IPS DF 4.7 (cell line): Measurements from ENCODE around the gene BMF.

Experiments
- DNase-seq: peaks from one replicate; pipeline ENCODE4 v3.0.0-alpha.2; 2013; ENCODE audit warnings: low spot score; ENCODE audit errors: extremely low read depth

Gene BMF

DNA sequence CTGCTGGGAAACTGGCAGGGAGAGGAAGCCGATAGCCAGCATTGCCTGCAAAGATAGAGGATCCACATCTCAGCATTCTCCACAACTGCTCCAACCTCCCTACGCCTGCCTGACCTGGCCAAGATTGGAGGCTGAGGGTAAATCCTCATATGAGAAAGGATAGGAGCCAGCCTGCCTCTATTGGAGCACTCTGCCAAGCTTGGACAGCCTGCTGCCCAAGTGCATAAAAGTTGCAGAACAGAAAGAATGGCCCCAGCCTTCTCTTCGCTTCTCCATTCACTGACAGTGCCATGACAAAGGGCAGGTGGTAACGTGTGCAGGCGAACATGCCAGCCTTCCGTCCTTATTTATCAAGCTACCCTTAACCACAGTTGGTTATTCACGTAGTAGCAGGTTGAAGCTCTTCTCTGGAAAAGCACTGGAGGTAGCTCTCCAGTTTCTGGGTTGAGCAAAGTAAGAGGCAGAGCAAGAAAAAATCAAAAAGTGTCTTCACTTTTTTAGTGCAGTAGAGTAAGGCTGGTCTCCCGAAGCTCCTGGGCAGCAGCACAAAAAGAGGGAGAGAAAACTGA, 4.3 kb downstream of the BMF start:
- no peak for DNase-seq

DNA sequence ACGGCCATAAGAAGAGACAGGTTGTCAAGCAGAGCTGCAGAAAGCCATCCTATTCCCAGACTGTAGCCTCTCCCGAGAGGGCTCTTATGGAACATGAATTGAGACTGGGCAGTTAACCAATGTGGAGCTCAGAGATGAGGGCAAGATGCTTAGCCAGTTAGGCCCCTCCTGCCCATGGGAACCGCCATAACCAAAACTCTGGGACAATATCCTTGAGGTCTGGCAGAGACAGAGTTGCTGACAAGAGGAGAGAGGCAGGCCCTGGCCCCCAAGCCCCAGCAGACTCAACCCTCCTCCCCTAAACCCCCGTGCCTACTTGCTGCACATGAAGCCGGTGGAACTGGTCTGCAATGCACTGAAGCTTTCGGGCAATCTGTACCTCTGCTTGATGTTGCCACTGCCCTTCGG, 4.8 kb downstream of the BMF start:
- no peak for DNase-seq

DNA sequence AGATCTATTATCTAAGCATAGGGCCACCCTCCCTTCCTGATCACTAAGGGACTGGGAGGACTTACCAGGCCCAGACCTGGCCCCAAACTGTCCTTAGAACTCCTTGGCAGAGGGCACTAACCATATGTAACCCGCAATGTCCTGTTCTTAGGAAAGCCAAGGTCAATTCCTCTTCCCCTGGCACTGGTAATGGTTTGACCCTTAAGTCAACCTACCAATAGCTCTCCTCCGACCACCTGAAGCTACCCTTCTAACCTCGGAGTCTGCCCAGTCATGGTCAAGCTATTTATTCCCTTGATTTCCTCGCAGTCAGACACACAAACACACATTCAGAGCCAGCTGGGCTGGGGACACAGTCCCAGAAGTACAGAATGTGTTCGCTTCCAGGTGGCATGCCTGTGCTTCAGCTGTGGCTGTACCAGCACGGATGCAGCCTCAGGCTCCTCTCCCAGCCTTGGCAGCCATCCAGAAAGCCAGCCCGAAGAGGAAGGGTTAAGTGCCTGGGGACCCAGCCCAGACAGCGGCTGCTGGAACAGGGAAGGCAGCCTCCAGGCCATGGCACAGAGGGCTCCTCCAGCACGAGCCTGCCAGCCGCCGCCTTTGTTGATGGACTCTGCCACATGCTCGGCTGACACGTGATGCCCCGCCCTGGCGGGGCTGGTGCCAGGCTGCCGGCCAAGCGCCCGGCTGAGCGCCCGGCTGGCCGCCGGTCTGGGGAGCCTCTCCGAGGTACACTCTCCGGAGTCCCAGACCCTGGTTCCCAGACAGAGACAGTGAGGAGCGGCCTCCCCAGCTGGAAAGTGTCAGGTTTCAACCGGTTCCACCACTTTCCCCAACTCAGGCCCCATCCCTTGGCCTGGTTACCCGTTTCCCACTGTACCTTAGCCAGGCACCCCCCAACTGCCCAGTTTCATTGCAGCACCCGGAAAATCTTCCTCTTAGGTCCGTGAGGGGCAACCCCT, 5.5 kb downstream of the BMF start:
- no peak for DNase-seq

GRCh38 chr15:40100947-40101905, 7.5 kb downstream of the BMF start:
- no peak for DNase-seq

GRCh38 chr15:40100123-40100946, 8.3 kb downstream of the BMF start:
- DNase-seq, result no peak

DNA sequence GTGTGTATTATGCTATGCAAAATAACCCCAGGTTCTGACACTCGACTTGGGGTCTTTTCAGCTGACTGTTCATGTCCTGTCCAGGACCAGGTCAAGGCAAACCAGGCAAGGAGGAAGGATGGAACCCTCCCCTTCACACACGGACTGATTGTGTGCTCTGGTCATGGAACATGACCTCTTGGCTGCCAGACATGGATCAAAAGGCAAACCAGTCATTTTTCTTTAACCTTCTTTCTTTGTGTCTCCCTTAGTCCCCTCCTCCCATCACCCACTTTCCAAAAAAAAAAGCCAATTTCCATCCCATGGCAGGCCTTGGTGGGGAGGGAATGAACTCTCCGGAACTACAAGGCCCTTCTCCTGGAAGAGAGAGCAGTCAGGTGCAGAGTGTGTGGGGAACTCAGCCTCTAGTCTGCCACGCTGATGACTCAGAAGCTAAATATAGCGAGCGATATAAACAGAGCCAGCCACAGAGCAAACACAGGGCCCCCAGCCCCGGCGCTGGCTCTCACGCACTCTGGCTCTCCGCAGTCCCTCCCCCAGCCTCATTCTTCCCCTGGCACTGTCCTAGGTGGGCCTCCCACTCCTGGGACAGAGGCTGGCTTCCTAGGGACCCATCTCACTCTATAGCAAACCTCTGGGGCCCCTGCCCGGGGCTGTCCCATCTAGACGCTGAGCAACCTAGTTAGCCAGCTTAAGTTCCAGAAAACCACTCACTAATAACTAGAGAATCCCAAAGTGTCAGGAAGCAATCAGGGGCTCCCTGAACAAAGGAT, 10.0 kb downstream of the BMF start:
- DNase-seq, result no peak

GRCh38 chr15:40097968-40098476, 10.7 kb downstream of the BMF start:
- DNase-seq, result no peak

GRCh38 chr15:40097096-40097967, 11.3 kb downstream of the BMF start:
- no peak for DNase-seq

- DNase-seq, result no peak
Measured at GRCh38 chr15:40096094-40096891, 12.4 kb downstream of the BMF start.

DNA sequence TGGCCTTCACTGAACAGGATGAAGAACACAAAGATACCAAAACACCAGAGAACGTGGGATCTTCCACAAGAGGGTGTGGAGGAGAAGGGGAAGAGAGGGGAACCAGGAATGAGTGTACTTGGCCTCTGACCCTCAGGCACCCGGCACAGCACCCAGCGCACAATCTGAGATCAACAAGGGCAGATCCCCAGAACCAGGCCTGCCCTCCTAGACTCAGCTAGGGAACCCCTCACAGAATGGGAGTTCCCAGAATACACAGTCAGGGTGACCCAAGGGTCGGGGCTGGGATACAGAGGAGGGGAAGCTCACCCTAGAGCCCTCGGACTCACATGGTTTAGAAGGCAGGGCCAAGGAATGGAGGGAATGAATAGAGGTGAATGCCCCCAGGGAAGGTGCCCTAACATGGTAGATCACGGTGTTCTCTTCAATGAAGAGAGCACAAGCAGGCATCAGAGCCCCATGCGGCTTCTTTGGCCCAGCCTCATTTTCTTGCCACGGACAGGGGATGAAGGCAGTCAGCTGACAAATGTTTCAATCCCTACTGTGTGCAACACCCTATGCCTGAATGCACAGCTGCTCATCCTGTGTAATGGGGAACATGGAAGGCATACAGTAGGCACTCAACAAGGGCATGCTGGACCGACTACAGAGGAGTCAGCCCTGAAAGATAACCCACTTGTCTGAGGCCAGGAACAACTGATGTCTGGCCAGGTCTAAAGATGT, 13.1 kb downstream of the BMF start:
- no peak for DNase-seq

DNA sequence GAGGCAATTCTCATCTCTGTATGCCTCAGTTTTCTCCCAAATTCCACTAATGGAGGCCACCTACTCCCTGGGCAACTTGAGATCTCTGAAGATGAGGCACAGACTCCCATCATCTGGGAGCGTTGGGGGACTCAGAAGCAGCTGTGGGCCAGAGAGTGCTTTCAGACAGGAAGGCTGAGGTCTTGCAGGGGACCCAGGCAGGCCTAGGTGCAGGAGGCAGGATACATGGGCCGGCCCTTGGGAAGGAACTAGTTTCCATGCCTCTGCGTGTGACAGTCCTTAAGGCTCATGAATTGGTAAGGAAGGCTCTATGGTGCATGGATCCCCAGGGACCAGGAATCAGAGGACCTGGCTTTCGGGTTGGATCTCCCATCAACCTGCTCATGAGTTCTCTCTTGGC, 14.5 kb downstream of the BMF start:
- DNase-seq, result no peak

DNA sequence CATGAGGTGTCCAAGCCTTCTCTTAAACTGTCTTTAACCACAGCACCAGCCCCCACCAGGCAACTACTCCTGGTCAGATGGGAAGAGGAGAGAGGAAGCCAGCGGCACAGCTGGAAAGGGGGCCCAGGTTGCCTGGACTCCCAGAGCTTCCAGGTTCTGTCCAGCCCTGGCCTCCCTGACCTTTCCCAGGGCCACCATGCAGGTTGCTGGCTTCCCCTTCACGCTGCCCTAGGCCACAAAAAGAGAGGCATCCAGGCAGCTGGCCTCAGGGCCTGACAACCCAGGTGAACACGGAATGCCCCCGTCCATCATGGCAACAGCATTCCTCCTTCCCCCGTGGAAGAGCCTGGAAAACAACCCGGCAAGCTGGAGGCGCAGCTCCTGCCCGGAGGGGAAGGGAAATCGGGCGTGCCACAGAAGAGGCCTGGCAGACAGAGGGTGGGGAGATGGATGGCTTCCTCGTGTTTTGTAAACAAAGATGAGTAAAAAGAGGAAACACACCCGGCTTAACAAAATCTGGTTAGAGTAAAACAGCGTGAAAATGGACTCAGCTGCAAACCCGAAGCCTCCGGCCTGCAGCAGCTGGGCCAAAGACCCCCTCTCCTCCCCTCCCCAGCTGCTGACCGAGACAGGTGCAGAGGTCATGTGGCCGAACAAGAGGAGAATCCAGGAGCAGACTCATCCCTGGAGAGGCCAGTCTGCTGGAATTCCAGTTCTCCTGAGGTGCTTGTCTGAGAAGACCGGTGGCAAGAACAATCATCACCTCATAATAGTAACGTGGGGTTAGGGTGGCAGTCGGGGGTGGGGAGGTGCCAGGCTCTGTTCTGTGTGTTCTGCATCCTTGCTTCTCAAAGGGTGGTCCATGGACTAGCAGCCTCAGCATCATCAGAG, 15.5 kb downstream of the BMF start:
- no peak for DNase-seq

GRCh38 chr15:40092256-40092978, 16.3 kb downstream of the BMF start:
- DNase-seq, result no peak

DNA sequence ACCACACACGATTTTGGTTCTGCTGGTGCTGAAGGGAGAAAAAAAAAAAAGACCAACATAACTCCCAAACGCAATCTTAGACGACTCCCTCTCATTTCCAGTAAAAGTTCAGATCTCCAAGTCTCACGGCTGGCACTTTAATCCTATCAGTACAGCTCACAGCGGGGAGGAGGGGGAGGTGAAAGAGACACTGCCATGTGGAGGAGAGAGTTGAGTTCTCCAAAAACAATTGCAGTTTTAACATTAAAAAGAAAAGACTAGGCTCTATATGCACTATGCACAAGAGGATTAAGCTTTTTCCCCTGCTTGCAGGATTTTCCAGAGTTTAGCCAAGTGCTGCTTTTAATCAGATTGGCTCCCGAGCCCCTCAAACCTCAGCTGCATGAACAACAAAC, 16.8 kb downstream of the BMF start:
- no peak for DNase-seq

DNA sequence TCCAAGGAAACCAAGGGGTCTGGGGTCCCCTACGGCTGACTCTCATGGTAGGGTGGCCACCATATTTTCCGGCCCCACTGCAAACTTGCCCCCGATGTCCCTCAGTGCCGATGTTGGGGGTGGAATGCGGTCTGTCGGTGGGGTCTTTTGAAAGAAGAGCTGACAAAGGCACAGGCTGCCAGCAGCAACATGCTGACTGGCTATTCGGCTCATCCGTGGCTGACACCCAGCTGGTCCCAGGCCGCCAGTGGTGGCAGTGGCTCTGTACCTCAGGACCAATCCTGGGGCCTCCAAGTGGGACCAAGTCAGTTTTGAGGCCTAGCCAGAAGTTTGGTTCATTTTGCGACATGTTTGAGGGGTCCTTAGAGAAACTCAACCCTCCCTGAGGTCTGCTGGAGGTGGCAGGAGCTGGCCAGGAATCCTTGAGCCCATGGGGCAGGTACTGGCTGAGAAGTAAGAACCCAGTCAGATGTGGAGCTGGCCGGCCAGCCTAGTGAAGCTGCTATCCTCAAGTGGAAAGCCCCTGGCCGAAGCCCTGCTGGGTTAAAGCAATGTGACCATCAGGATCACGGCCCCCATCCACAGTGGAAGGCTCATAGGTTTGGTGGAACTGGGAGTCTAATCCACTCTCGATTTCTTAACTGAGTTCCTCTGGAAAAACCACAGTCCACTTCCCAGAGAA, 17.8 kb downstream of the BMF start:
- DNase-seq, result no peak
